Activated effector memory CD4-positive, alpha-beta T cell treated with Interleukin-2 at 50 U/mL for 16 hours (primary cell): ENCODE results near the gene PPP1R9A.

Source experiments
- DNase-seq: peaks from one replicate; pipeline ENCODE4 v3.0.0-alpha.2; 2020

The PPP1R9A gene

GRCh38 chr7:94912085-94912484 is 4.7 kb downstream of the PPP1R9A start:
- DNase-seq = no peak

DNA sequence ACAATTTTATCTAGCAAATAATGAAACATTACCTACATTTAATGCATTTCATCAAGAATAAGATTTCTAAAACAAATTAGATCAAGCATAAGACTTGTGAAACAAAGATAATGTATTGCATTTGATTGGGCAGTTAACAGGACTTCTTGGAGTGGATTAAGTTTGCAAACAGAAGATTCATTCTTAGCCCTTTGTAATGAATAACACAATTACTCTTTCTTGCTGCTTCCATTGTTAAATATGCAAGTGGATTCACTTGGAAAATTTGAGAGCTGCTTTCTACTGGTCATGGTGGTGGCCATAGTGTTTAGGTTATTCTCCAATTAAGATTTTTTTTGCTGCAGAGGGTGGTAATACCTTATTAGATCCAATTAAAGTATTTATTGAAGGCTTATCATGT is 6.0 kb downstream of the PPP1R9A start:
- DNase-seq = no peak

DNA sequence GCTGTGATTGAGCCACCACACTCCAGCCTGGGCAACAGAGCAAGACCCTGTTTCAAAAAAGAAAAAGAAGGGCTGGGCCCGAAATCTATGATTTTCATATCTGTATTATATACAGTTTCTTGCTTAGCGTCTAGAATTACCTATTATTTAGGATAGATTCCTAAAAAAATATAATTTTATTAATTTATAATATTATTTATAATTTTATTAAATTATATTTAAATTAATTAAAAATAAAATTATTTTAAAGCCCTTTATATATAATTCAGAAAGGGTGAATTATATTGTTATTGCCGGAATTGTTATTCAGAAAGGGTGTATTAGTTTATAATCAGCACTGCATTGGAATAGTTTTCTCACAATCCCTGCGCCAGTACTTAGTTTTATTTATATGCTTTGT is 14.5 kb downstream of the PPP1R9A start:
- no peak for DNase-seq

- no peak for DNase-seq
These were observed 15.1 kb downstream of the PPP1R9A start for GRCh38 chr7:94922457-94922856.

DNA sequence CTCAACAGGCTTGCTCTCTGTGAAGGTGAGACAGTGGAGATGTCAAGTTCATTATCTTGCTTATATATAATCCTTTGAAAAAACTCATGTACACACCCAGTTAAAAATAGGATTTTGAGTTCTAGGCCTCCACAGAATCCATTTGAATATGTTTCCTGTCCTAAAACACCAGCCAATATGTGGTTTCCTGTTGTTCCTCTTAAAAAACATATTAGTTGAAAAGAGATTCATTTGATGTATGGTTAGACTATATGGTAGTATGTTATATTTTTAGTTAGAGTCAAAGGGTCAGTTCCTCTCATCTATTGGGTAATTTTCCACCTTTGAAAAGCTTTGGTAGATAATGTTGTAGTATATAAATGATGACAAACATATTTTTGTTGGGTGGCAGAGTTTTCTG is 16.0 kb downstream of the PPP1R9A start:
- no peak for DNase-seq

- no peak for DNase-seq
These were observed 20.8 kb downstream of the PPP1R9A start for GRCh38 chr7:94928168-94928707.

DNA sequence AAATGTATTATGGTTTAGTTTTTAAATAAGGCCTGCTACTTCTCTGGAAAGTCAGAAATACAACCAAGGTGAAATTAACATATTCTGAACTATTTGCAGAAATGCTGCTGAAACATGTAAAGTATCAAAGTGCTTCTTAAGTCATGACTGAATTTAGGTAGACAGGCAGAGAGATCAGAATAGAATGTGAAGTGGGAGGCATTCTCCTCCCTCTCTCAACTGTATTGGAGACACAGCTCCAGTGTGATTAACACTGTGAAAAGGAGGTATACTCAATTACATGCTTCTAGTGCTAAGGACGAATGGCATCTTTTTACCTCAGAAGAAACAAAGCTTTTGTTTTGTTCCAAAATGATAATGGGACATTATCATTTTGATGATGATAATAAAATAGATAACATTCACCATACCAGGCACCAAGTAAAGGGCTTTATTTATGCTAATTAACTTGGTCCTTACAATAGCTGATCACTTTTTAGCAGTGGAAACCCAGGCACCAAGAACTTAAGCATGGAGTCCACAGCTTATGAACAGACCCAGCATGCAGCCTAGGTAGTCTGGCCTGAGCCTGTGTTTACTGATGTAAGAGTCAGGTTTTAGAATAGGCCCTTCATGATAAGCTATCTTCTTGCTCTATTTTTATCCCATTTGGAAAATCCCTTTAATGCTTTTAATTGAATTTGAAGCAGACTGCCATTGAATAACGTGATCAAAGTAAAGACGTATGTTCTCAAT is 26.0 kb downstream of the PPP1R9A start:
- no peak for DNase-seq

- no peak for DNase-seq
These were observed 32.0 kb downstream of the PPP1R9A start for GRCh38 chr7:94939395-94939794.

- DNase-seq = no peak
These were observed 32.8 kb downstream of the PPP1R9A start for GRCh38 chr7:94940241-94940640.

GRCh38 chr7:94941844-94942632 is 34.6 kb downstream of the PPP1R9A start:
- DNase-seq = no peak

DNA sequence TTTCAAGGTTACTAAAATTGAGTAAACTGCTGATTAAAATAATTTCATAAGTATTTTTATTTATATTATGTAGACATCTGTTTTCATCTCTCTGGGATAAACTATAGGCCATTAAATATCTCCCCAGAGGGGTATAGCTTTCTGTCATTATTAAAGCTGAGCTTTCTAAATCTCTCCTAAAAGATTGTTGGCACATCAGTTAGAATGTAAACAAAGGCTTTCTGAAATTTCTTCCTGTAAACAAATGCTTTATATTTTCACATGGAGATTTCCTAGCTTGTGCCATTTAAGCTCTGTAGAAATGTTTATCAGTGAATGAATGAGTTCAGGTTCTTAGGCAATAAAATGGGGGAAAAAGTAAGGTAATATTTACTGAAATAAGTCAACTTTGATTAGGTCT is 35.7 kb downstream of the PPP1R9A start:
- DNase-seq = no peak

DNA sequence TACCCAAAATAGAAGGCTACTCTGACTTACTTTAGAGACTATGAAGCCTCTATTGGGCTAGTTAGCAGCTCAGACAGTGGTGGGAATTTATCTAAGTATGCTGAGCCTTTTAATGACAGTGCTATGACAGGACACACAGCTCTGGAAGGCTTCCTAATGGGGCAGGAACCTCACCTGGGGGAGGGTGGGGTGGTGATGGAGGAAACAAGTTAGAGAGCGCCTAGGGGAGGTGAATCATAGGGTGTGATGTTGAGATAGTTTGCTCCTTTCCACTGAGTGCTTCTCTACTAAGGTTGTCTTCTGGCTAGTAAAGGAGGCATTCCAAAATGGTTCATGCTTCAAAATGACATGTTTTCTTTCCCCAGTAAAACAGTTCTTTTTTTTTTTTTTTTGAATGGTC is 42.1 kb downstream of the PPP1R9A start:
- DNase-seq = no peak

DNA sequence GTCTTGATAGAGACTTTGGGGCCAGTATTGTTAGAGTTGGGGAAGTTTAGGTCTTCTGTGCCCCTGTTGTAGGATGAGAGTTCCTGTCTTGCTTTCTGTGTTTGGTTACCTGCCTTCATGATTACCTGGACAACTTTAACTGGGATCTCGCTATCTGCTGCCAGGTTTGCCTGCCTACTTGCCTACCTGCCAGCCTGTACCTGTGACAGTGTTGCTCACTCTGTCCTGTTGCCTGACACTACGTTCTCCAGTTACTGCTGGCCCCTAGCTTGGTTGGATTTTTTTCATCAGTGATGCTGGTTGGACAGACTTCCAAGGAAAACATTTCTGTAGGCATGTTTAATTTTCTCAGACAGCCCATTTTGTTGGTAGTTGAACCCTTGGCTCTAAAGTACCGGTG is 48.4 kb downstream of the PPP1R9A start:
- no peak for DNase-seq

- DNase-seq = no peak
These were observed 49.7 kb downstream of the PPP1R9A start for GRCh38 chr7:94957061-94957460.

GRCh38 chr7:94962661-94963060 is 55.3 kb downstream of the PPP1R9A start:
- no peak for DNase-seq

- DNase-seq = no peak
These were observed 62.2 kb downstream of the PPP1R9A start for GRCh38 chr7:94969434-94970084.

DNA sequence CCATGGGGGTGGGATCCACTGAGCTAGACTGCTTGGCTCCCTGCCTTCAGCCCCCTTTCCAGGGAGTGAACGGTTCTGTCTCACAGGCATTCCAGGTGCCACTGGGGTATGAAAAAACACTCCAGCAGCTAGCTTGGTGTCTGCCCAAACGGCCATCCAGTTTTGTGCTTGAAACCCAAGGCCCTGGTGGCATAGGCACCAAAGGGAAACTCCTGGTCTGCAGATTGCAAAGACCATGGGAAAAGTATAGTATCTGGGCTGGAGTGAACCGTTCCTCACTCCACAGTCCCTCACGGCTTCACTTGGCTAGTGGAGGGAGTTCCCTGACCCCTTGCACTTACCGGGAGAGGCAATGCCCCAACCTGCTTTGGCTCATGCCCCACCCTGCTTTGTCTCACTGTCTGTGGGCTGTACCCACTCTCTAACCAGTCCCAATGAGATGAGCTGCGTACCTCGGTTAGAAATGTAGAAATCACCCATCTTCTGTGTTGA is 62.7 kb downstream of the PPP1R9A start:
- DNase-seq = no peak

DNA sequence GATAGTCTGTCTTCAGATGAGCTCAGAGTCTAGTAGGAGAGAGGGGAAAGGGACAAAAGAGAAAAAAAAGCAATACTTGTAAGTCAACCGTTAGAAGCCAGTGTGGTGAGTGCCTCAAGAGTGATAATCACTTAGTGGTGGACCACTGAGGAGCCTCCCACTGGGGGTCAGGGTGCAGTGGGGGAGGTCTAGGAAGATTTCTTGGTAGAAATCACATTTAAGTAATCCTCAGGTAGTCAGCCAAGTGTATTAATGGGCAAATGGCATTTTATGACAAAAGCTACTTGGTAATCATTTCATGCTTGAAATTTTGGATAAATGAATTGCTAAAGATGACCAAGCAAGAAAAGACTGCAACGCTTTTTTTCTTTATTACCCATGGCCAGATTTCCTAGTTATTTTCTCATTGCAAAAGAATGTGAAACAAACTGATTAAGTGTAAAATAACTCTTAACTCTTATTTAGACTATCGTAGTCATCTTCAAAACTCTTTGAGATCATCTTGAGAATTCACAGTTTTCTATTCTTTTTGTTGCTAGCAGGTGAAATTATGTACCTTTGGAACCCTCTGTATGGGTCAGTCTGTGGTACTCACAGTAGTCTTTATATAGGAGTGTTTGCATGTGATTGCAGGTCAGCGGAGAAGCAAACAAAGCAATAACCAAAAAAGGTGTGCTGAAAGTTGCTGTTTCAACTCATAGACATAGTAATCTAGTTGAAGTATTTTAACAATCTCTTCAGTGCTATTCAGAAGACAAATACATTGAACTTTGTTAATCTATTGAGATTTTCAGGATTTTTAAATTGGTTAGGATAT is 63.9 kb downstream of the PPP1R9A start:
- DNase-seq = no peak

DNA sequence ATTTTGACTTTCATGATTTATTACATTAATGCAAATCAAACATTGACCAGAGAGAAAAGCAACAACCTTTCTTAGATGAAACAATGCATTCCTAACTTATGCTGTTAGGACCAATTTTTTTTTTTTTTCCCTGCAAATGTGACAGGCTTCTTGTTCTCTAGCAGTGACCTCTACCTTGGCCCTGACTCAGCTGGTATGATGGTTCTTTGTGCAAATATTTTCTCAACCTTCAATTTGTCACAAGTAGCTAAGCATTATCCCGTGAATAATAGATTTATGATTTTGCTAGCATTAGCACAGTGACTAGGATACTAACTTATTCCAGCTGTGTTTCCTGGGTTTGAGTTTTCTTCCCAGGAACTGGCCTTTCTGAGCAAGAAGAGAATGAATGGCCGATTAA is 64.9 kb downstream of the PPP1R9A start:
- DNase-seq = no peak

- DNase-seq = no peak
These were observed 66.5 kb downstream of the PPP1R9A start for GRCh38 chr7:94973844-94974243.

- no peak for DNase-seq
These were observed 67.0 kb downstream of the PPP1R9A start for GRCh38 chr7:94974423-94974822.

GRCh38 chr7:94975336-94975735 is 67.9 kb downstream of the PPP1R9A start:
- no peak for DNase-seq
